ENCODE results near the gene COMMD6. TPM values are rescaled to one million over a fixed set of nuclear protein-coding genes. Genes with fewer than 3 reads are reported as not detected.

The COMMD6 gene
- total RNA-seq, 1 experiment from 2014 or later, result 214 TPM

Other genes with a start within 250 kb of the COMMD6 start
- 36.9 and 39.2 TPM in 2 replicates for gene TBC1D4, start 55.7 kb downstream of the COMMD6 start, total RNA-seq (2014; rRNA removed; shearing (Covaris generic))
- 48.2 and 54.7 TPM in 2 replicates for gene UCHL3, start 11.9 kb upstream of the COMMD6 start, total RNA-seq (2014; rRNA removed; shearing (Covaris generic))
- 2.4 and 5.9 TPM in 2 replicates for gene LMO7, start 98.5 kb upstream of the COMMD6 start, total RNA-seq (2014; rRNA removed; shearing (Covaris generic))